HAP-1 (cell line): Measurements from ENCODE around the gene CASK.

Source experiments
- DNase-seq, 2 experiments: peaks; one replicate each; pipeline ENCODE4 v3.0.0-alpha.2; 2016 to 2020; ENCODE audit warnings: low spot score in 2 of 2
- H3K27me3 ChIP-seq: fragments of 250-450 bp; sonication (Bioruptor Pico); 2 replicates; pipeline ENCODE4 v1.5.1; 2020; ENCODE audit warnings: low read depth, mild to moderate bottlenecking, moderate library complexity
- H3K36me3 ChIP-seq: fragments of 250-450 bp; sonication (Bioruptor Pico); replicated peaks from 2 replicates; pipeline ENCODE4 v1.5.1; 2020; ENCODE audit warnings: mild to moderate bottlenecking
- H3K4me1 ChIP-seq: fragments of 250-450 bp; sonication (Bioruptor Pico); 2 replicates; pipeline ENCODE4 v1.5.1; 2020; ENCODE audit warnings: mild to moderate bottlenecking
- H3K4me3 ChIP-seq: fragments of 250-450 bp; sonication (Bioruptor Pico); 2 replicates; pipeline ENCODE4 v1.5.1; 2020; ENCODE audit warnings: mild to moderate bottlenecking, moderate library complexity
- H3K9me3 ChIP-seq: fragments of 250-450 bp; sonication (Bioruptor Pico); 2 replicates; pipeline ENCODE4 v1.5.1; 2020; ENCODE audit warnings: mild to moderate bottlenecking, moderate library complexity
- in situ Hi-C: fragments of 300-500 bp; cut with MboI; formaldehyde crosslinking; loops from 3 replicates; pipeline ENCODE4 v1.14.3; 2020; ENCODE audit warnings: low sequenced_read_pairs, inconsistent platforms, mixed read lengths

Gene CASK

DNA sequence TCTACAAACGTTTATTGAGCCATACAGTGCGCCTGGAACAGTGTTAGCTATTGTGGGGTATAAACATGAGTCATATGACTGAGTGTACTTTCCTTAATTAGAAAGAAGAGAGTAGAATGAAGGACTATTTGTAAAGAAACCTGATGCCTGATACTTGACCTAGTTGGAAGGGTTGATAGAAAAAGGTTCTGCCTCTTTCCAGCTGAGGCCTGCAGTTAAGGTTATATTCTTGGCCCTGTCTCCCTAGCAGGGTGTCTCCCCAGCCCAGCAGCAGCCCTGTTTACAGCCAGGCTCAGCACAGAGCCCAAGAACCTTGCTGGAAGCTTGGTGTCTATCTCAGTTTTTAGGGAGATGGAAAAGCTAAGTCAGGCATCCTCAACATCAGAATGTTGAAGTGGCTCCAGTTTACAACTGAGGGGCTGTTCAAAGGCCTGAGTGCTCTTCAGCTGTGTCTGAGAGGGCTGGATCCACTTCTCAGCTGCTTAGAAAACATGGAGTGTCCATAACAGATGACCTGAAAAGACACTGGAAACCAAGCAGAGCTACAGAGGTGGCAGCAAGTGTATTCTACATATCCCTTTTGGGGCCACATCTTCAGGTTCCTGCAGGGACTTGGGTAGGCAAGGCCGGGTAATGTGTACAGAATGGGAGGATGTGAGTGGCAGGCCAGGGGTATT is 454.6 kb downstream of the CASK start:
- DNase-seq, result no peak
- no peaks in the 10 kb centered on the region for H3K9me3 ChIP-seq
- in situ Hi-C loops, result no loop called here

More for the DNA sequence above, 454.6 kb downstream of the CASK start:
- Histone ChIP-seq H3K4me1 (peaks cover 16% of the 10 kb centered on the region), H3K4me3 (no peak overlapping the region), H3K27me3 (no peaks in the 10 kb centered on the region), H3K36me3 (no peaks in the 10 kb centered on the region)
